Glutamatergic neuron (in vitro differentiated cells): ENCODE data around the gene PTPRN2. TPM values are rescaled to one million over a fixed set of nuclear protein-coding genes. Genes with fewer than 3 reads are reported as not detected.
A peak's percentile ranks its signal among the peaks of the same experiment; 100 is the strongest.

Experiments
- DNase-seq: peaks from one replicate; pipeline ENCODE4 v3.0.0; 2022
- H3K27ac Mint-ChIP-seq: one replicate; pipeline ENCODE4 v1.8.0; 2020; ENCODE audit warnings: mild to moderate bottlenecking, mixed read lengths, inconsistent platforms; ENCODE audit not compliant: unreplicated experiment
- H3K27me3 Mint-ChIP-seq: one replicate; pipeline ENCODE4 v1.8.0; 2020; ENCODE audit warnings: mild to moderate bottlenecking, moderate library complexity, mixed read lengths, inconsistent platforms; ENCODE audit not compliant: unreplicated experiment
- H3K36me3 Mint-ChIP-seq: one replicate; pipeline ENCODE4 v1.8.0; 2020; ENCODE audit warnings: mild to moderate bottlenecking, mixed read lengths, inconsistent platforms; ENCODE audit not compliant: unreplicated experiment
- H3K4me1 Mint-ChIP-seq: one replicate; pipeline ENCODE4 v1.8.0; 2020; ENCODE audit warnings: mild to moderate bottlenecking, low read depth, mixed read lengths, inconsistent platforms; ENCODE audit not compliant: unreplicated experiment
- H3K4me3 Mint-ChIP-seq: one replicate; pipeline ENCODE4 v1.8.0; 2020; ENCODE audit warnings: mild to moderate bottlenecking, mixed read lengths, inconsistent platforms; ENCODE audit not compliant: unreplicated experiment
- H3K9me3 Mint-ChIP-seq: one replicate; pipeline ENCODE4 v1.8.0; 2020; ENCODE audit warnings: mild to moderate bottlenecking, moderate library complexity, mixed read lengths, inconsistent platforms; ENCODE audit not compliant: unreplicated experiment
- total RNA-seq: library from RNA; stranded (reverse); fragmentation: NEBNext Ultra II Directional; extraction: Animal tissue kit (Norgen Biotek cat#: 25700); gene quantifications from one replicate; pipeline ENCODE4 v1.2.1, GENCODE V29; 2021; ENCODE audit not compliant: unreplicated experiment
- TF ChIP-seq, protein P1 (sequence below): fragments of 200-600 bp; sonication (generic); IDR thresholded peaks from one replicate; pipeline ENCODE4 v1.5.0; 2021; ENCODE audit not compliant: partially characterized antibody, unreplicated experiment

Gene PTPRN2
- total RNA-seq, 1 donor from 2014 or later = 49.0 TPM

DNA sequence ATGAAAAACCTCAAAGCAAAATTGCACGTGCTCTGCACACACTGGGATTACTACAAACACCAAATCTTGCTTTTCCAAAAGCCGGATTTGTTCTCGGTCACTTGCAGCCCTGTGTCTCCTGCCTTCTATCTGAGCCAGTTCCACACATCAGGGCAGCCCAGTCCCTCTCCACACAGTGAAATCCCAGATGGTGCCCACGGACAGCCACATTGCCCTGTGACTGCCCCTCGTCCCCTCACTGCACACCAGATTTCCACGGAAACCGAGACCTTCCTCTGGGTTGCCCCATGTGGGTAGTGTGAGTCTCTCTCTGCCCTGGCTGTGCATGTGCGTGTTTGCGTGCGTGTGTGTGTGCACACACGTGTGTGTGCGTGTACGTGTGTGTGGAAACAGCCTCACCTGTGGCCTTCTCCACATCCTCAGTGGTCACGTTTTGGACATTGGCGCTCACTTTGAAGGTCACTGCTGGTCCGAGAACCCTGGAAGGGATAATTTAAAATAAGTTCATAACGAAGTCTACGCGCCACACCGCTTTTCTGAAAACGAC is 506.7 kb downstream of the PTPRN2 start:
- H3K36me3 Mint-ChIP-seq = peaks cover 12% of the 10 kb centered on the region
- TF ChIP-seq, protein P1, sequence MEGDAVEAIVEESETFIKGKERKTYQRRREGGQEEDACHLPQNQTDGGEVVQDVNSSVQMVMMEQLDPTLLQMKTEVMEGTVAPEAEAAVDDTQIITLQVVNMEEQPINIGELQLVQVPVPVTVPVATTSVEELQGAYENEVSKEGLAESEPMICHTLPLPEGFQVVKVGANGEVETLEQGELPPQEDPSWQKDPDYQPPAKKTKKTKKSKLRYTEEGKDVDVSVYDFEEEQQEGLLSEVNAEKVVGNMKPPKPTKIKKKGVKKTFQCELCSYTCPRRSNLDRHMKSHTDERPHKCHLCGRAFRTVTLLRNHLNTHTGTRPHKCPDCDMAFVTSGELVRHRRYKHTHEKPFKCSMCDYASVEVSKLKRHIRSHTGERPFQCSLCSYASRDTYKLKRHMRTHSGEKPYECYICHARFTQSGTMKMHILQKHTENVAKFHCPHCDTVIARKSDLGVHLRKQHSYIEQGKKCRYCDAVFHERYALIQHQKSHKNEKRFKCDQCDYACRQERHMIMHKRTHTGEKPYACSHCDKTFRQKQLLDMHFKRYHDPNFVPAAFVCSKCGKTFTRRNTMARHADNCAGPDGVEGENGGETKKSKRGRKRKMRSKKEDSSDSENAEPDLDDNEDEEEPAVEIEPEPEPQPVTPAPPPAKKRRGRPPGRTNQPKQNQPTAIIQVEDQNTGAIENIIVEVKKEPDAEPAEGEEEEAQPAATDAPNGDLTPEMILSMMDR = no peak
- no peak for DNase-seq
- peaks cover 19% of the 10 kb centered on the region for H3K9me3 Mint-ChIP-seq
- no peak overlapping the region for H3K4me3 Mint-ChIP-seq
- H3K4me1 Mint-ChIP-seq = peaks cover 2% of the 10 kb centered on the region
- H3K27ac Mint-ChIP-seq = no peak overlapping the region
- H3K27me3 Mint-ChIP-seq = peaks cover 7% of the 10 kb centered on the region

DNA sequence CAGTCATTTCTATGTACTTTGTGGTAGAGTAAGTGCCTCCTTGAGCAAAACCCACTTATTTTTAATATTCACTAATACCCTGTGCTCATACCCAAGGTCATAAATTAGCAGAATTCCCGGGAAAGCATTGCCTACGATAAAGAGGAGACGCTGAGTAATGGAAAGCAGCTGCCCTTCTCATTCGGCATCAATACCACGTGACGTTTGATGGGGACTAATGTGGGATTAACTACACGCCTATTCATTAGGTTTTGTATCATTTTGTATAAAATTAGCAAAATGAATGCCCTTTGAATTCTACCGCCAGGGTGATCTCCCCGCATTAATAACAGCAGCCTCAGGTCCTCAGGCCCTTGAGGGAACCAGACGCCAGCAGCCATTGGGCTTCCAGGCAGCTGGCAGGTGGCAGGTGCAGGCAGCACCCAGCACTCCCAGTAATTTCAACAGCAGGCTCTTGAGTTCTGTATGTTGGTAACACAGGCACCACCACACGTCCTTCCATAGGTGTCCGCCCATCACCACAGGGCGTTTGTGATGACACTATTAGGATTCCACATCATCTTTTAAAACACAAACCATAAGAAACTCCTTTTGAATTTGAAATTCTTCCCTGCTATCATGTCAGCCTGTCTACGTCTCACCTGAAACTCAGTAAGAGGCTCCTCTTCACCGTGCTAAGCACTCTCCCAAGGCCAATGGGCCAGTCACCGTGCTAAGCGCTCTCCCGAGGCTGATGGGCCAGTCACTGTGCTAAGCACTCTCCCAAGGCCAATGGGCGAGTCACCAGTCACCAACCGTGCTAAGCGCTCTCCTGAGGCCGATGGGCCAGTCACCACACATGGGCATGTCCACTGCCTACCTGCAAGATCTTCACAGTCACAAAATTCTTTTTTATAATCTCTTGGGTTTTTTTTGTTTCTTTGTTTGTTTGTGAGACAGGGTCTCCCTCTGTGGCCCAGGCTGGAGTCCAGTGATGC is 509.4 kb downstream of the PTPRN2 start:
- H3K27me3 Mint-ChIP-seq = peaks cover 6% of the 10 kb centered on the region
- TF ChIP-seq, protein P1 = no peak
- H3K4me3 Mint-ChIP-seq = no peak overlapping the region
- peaks cover 25% of the 10 kb centered on the region for H3K9me3 Mint-ChIP-seq
- no peak for DNase-seq
- H3K36me3 Mint-ChIP-seq = peaks cover 4% of the 10 kb centered on the region
- peaks cover 2% of the 10 kb centered on the region for H3K4me1 Mint-ChIP-seq
- H3K27ac Mint-ChIP-seq = peak overlapping the region; percentile 13

DNA sequence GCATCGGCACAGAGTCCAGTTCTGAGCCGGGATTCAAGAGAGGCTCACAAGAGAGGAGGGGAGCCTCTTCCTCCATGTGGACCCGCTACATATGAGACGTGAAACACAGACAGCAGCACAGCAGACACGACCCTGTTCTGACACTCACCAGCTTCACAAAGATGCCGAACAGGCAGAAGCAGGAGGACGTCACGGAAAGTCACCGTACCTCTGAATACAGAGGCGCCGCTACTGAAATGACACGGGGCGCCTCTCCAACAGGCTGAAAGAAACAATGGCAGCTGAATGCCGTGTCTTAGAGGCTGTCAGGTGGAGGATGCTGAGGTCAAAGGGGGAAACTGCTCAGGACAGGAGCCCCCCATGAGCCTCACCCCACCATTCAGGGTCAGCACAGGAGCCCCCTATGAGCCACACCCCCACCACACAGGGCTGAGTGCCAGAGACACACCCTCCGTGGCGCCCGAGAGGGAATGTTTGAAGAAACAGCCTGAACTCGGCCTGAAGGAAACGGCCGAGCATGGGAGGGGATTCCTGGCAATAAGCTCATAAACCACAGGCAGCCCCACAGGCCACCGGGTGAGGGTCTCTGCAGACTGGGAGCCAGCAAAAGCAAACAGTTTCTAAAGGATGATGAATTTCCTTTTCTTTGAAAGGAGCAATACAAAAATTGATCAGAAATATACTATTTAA is 510.3 kb downstream of the PTPRN2 start:
- DNase-seq = no peak
- Mint-ChIP-seq H3K27ac (no peak overlapping the region), H3K4me3 (no peak overlapping the region), H3K4me1 (peaks cover 2% of the 10 kb centered on the region), H3K36me3 (peaks cover 3% of the 10 kb centered on the region), H3K9me3 (peaks cover 24% of the 10 kb centered on the region), H3K27me3 (peaks cover 8% of the 10 kb centered on the region)
- TF ChIP-seq, protein P1 = no peak

DNA sequence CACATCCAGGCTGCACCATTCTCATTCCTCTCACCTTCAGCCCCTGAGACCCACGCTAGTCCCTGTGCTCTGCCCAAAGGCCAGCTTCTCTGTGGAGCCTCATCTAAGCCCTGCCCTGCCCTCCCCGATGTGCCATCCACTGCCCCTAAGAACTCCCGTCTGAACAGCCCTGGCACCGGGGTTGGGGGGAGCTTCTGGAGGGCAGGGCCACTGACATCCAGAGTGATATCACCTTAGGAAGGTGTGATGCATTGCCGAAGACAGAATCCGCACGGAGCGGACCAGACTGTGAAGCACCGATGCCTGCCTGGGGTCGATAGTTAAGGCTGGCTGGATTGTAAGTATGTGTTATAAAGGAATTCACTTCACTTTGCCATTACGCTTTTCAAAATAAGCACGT is 511.0 kb downstream of the PTPRN2 start:
- Mint-ChIP-seq H3K36me3 (peaks cover 3% of the 10 kb centered on the region), H3K27ac (no peak overlapping the region), H3K9me3 (peaks cover 24% of the 10 kb centered on the region), H3K4me1 (peaks cover 2% of the 10 kb centered on the region), H3K4me3 (no peak overlapping the region), H3K27me3 (peaks cover 8% of the 10 kb centered on the region)
- TF ChIP-seq, protein P1 = no peak
- DNase-seq = no peak
